ENCODE data around the gene RNASE4.

RNASE4 gene

GRCh38 chr14:20745571-20746358 lies 61.4 kb downstream of the RNASE4 start, which contains the start of gene EDDM3A:
EDDM3A (plus strand) TSS chr14:20745887; CDS start chr14:20747581, 1,694 bp downstream.
- DNase-seq (ENCODE audit: low read depth in 2 of 2) = no peak

- DNase-seq (ENCODE audit: low read depth in 2 of 2) = no peak
Observed at GRCh38 chr14:20746566-20746965, 62.2 kb downstream of the RNASE4 start.

- DNase-seq (ENCODE audit: low read depth in 2 of 2) = no peak
Observed at GRCh38 chr14:20748439-20748838, 64.1 kb downstream of the RNASE4 start.

GRCh38 chr14:20750194-20750593 lies 65.8 kb downstream of the RNASE4 start:
- DNase-seq (ENCODE audit: low read depth in 2 of 2) = no peak

Measured in stimulated activated CD8-positive, alpha-beta memory T cell treated with anti-CD3 and anti-CD28 coated beads, Interleukin-15, amount 100 ng/mL, for 48 hours (primary cell).